ENCODE data around the gene RALGAPA2.

The RALGAPA2 gene

GRCh38 chr20:20369250-20370093 lies 343.0 kb downstream of the RALGAPA2 start:
- Mint-ChIP-seq H3K27ac (no peak overlapping the region), H3K9me3 (no peaks in the 10 kb centered on the region), H3K4me3 (peak overlapping the region; percentile 52), H3K36me3 (peaks cover 6% of the 10 kb centered on the region), H3K4me1 (peaks cover 17% of the 10 kb centered on the region)
- ATAC-seq (peak; percentile 31), DNase-seq (ENCODE audit: low spot score in 2 of 2) (peak in 1 of 2 donors; percentile 65)

- Mint-ChIP-seq H3K4me1 (peaks cover 18% of the 10 kb centered on the region), H3K36me3 (peaks cover 6% of the 10 kb centered on the region), H3K9me3 (no peaks in the 10 kb centered on the region), H3K4me3 (no peak overlapping the region), H3K27ac (no peak overlapping the region)
- DNase-seq (ENCODE audit: low spot score in 2 of 2) (peak in 1 of 2 donors; percentile 62), ATAC-seq (peak; percentile 31)
Observed at GRCh38 chr20:20368418-20369249, 343.8 kb downstream of the RALGAPA2 start.

- H3K27ac Mint-ChIP-seq, result no peak within 1 kb of the TSS
- H3K36me3 Mint-ChIP-seq, result peaks cover 6% of the 10 kb centered on the region
- ATAC-seq (no peak), DNase-seq (ENCODE audit: low spot score in 2 of 2) (no peak)
- H3K4me1 Mint-ChIP-seq, result peaks cover 26% of the 10 kb centered on the region
- H3K9me3 Mint-ChIP-seq, result no peaks in the 10 kb centered on the region
- peak within 1 kb of the TSS; percentile 54 for H3K4me3 Mint-ChIP-seq
Observed at GRCh38 chr20:20367575-20368417, 344.6 kb downstream of the RALGAPA2 start, which contains the start of gene INSM1. Gene INSM1 (plus strand): TSS chr20:20368104. CDS start chr20:20368268, 164 bp downstream.

- H3K9me3 Mint-ChIP-seq, result no peaks in the 10 kb centered on the region
- no peak for ATAC-seq
- no peak overlapping the region for H3K27ac Mint-ChIP-seq
- H3K36me3 Mint-ChIP-seq, result peaks cover 6% of the 10 kb centered on the region
- peaks cover 30% of the 10 kb centered on the region for H3K4me1 Mint-ChIP-seq
- DNase-seq (ENCODE audit: low spot score in 2 of 2), result no peak
- peak overlapping the region; percentile 54 for H3K4me3 Mint-ChIP-seq
Observed at GRCh38 chr20:20366876-20367574, 345.4 kb downstream of the RALGAPA2 start.

- Mint-ChIP-seq H3K4me3 (peak overlapping the region; percentile 21), H3K9me3 (no peaks in the 10 kb centered on the region), H3K27ac (no peak overlapping the region), H3K36me3 (peaks cover 6% of the 10 kb centered on the region), H3K4me1 (peaks cover 30% of the 10 kb centered on the region)
- ATAC-seq (no peak), DNase-seq (ENCODE audit: low spot score in 2 of 2) (no peak)
Observed at GRCh38 chr20:20366551-20366875, 345.9 kb downstream of the RALGAPA2 start.

GRCh38 chr20:20365480-20366161 lies 346.8 kb downstream of the RALGAPA2 start:
- ATAC-seq, result no peak
- Mint-ChIP-seq H3K4me3 (no peak overlapping the region), H3K4me1 (peaks cover 34% of the 10 kb centered on the region)

GRCh38 chr20:20364593-20365479 lies 347.6 kb downstream of the RALGAPA2 start:
- H3K4me1 Mint-ChIP-seq, result peaks cover 38% of the 10 kb centered on the region
- ATAC-seq (no peak), DNase-seq (ENCODE audit: low spot score in 2 of 2) (no peak)
- H3K27ac Mint-ChIP-seq, result no peak overlapping the region
- H3K36me3 Mint-ChIP-seq, result peaks cover 6% of the 10 kb centered on the region
- H3K4me3 Mint-ChIP-seq, result no peak overlapping the region
- H3K9me3 Mint-ChIP-seq, result no peaks in the 10 kb centered on the region

More at GRCh38 chr20:20365480-20366161, 346.8 kb downstream of the RALGAPA2 start:
- no peaks in the 10 kb centered on the region for H3K9me3 Mint-ChIP-seq
- H3K36me3 Mint-ChIP-seq, result peaks cover 6% of the 10 kb centered on the region
- no peak overlapping the region for H3K27ac Mint-ChIP-seq
- DNase-seq (ENCODE audit: low spot score in 2 of 2), result no peak

GRCh38 chr20:20363799-20364592 lies 348.4 kb downstream of the RALGAPA2 start:
- no peak overlapping the region for H3K27ac Mint-ChIP-seq
- peak overlapping the region; percentile 31 for H3K4me3 Mint-ChIP-seq
- DNase-seq (ENCODE audit: low spot score in 2 of 2) (peak in 1 of 2 donors; percentile 53), ATAC-seq (no peak)
- H3K9me3 Mint-ChIP-seq, result no peaks in the 10 kb centered on the region
- H3K4me1 Mint-ChIP-seq, result peaks cover 41% of the 10 kb centered on the region
- H3K36me3 Mint-ChIP-seq, result peaks cover 6% of the 10 kb centered on the region

GRCh38 chr20:20363434-20363798 lies 349.0 kb downstream of the RALGAPA2 start:
- peaks cover 6% of the 10 kb centered on the region for H3K36me3 Mint-ChIP-seq
- no peak for ATAC-seq
- no peak for DNase-seq (ENCODE audit: low spot score in 2 of 2)
- H3K4me3 Mint-ChIP-seq, result peak overlapping the region; percentile 31
- H3K9me3 Mint-ChIP-seq, result no peaks in the 10 kb centered on the region
- H3K27ac Mint-ChIP-seq, result no peak overlapping the region
- H3K4me1 Mint-ChIP-seq, result peaks cover 41% of the 10 kb centered on the region

GRCh38 chr20:20362774-20363433 lies 349.5 kb downstream of the RALGAPA2 start:
- DNase-seq (ENCODE audit: low spot score in 2 of 2) (no peak), ATAC-seq (no peak)
- Mint-ChIP-seq H3K36me3 (peaks cover 6% of the 10 kb centered on the region), H3K9me3 (no peaks in the 10 kb centered on the region), H3K4me3 (peak overlapping the region; percentile 31), H3K4me1 (peaks cover 41% of the 10 kb centered on the region), H3K27ac (no peak overlapping the region)

- ATAC-seq (peak; percentile 79), DNase-seq (ENCODE audit: low spot score in 2 of 2) (no peak)
- H3K9me3 Mint-ChIP-seq, result no peaks in the 10 kb centered on the region
- H3K4me3 Mint-ChIP-seq, result peak overlapping the region; percentile 47
- peaks cover 6% of the 10 kb centered on the region for H3K36me3 Mint-ChIP-seq
- no peak overlapping the region for H3K27ac Mint-ChIP-seq
- peaks cover 30% of the 10 kb centered on the region for H3K4me1 Mint-ChIP-seq
Observed at GRCh38 chr20:20360464-20360863, 352.0 kb downstream of the RALGAPA2 start.

- H3K9me3 Mint-ChIP-seq, result no peaks in the 10 kb centered on the region
- ATAC-seq (peak; percentile 66), DNase-seq (ENCODE audit: low spot score in 2 of 2) (no peak)
- H3K4me3 Mint-ChIP-seq, result peak overlapping the region; percentile 47
- H3K27ac Mint-ChIP-seq, result no peak overlapping the region
- H3K4me1 Mint-ChIP-seq, result peaks cover 30% of the 10 kb centered on the region
- peaks cover under 1% of the 10 kb centered on the region for H3K36me3 Mint-ChIP-seq
Observed at GRCh38 chr20:20359628-20360027, 352.8 kb downstream of the RALGAPA2 start.

Data from stimulated activated effector memory CD8-positive, alpha-beta T cell treated with anti-CD3 and anti-CD28 coated beads, Interleukin-12 subunit alpha, Interleukin-12 subunit beta, amount 100 ng/mL, for 72 hours (primary cell).